K562 (cell line): ENCODE measurements around the gene M6PR. TPM values are rescaled to one million over a fixed set of nuclear protein-coding genes. Genes with fewer than 3 reads are reported as not detected.

ENCODE experiments used
- CREM ChIP-seq: IDR thresholded peaks from 2 replicates; pipeline ENCODE4 v1.6.1; 2014; ENCODE audit warnings: antibody characterized with exemption, low read depth
- HMG20A ChIP-seq: fragments of 450-650 bp; formaldehyde crosslinking; conservative IDR thresholded peaks from 2 replicates; pipeline ENCODE4 v1.4.0; 2020; ENCODE audit warnings: mild to moderate bottlenecking, mixed read lengths
- LCOR ChIP-seq: sonication (generic); formaldehyde crosslinking; IDR thresholded peaks from 2 replicates; pipeline ENCODE4 v1.8.0; 2022; ENCODE audit warnings: mild to moderate bottlenecking, missing genetic modification reagents
- PBX2 ChIP-seq, 2 experiments: IDR thresholded peaks in 1 of 2; conservative IDR thresholded peaks in 1 of 2; 2 replicates each; pipeline ENCODE4 v1.6.1; 2016; ENCODE audit warnings: low read depth in 2 of 2, mild to moderate bottlenecking in 1 of 2, missing compliant biosample characterization in 1 of 2, missing genetic modification characterization in 1 of 2, moderate library complexity in 1 of 2
- RERE ChIP-seq: sonication (generic); formaldehyde crosslinking; IDR thresholded peaks from 2 replicates; pipeline ENCODE4 v1.8.0; 2023; ENCODE audit warnings: missing genetic modification reagents, mild to moderate bottlenecking, borderline replicate concordance
- RNF2 ChIP-seq: sonication (generic); IDR thresholded peaks from 2 replicates; pipeline ENCODE4 v1.6.1; 2016
- SFPQ ChIP-seq: fragments of 200-400 bp; formaldehyde crosslinking; IDR thresholded peaks from 2 replicates; pipeline ENCODE4 v1.6.1; 2017; ENCODE audit warnings: mild to moderate bottlenecking, low read depth, low read length, moderate library complexity
- SIX5 ChIP-seq, 2 experiments: IDR thresholded peaks; 2 replicates each; pipeline ENCODE4 v1.6.1; 2011; ENCODE audit warnings: low read length in 2 of 2, borderline replicate concordance in 1 of 2, low read depth in 1 of 2, mild to moderate bottlenecking in 1 of 2, moderate library complexity in 1 of 2; ENCODE audit not compliant: insufficient read depth in 1 of 2
- ZNF511 ChIP-seq: sonication (generic); formaldehyde crosslinking; IDR thresholded peaks from 2 replicates; pipeline ENCODE4 v1.8.0; 2022; ENCODE audit warnings: mild to moderate bottlenecking, missing genetic modification reagents
- ZNF707 ChIP-seq: fragments of 250-450 bp; sonication (Bioruptor Pico); conservative IDR thresholded peaks from 2 replicates; pipeline ENCODE4 v1.8.0; 2022; ENCODE audit warnings: inconsistent platforms, mild to moderate bottlenecking, moderate library complexity
- ZNF764 ChIP-seq: fragments of 250-450 bp; sonication (Bioruptor Pico); IDR thresholded peaks from 2 replicates; pipeline ENCODE4 v1.4.0; 2020; ENCODE audit warnings: low read depth, mild to moderate bottlenecking, moderate library complexity
- ZNF780A ChIP-seq: fragments of 250-450 bp; sonication (Bioruptor Pico); IDR thresholded peaks from 2 replicates; pipeline ENCODE4 v1.5.0; 2021; ENCODE audit warnings: mild to moderate bottlenecking
- ZZZ3 ChIP-seq: fragments of 450-650 bp; IDR thresholded peaks from 2 replicates; pipeline ENCODE4 v1.6.1; 2016; ENCODE audit warnings: antibody characterized with exemption, mild to moderate bottlenecking, moderate library complexity
- polyA plus RNA-seq, 8 experiments: library from polyadenylated mRNA; depleted of rRNA in 4 of 8; stranded (reverse) in 5 of 8; unstranded in 3 of 8; fragments of >200 nt; fragmentation: Nextera tagmentation in 2 of 8; fragmentation: Illumina TruSeq in 1 of 8; extraction: Ambion mirVana in 2 of 8; extraction: Trizol in 1 of 8; gene quantifications; 2 replicates each; pipeline versions ENCODE4 v1.2.1 to v1.2.3, GENCODE V29; 2011 to 2014; ENCODE audit warnings: inconsistent platforms in 1 of 8, missing spikeins in 1 of 8
- total RNA-seq, 7 experiments: library from RNA; depleted of rRNA in 6 of 7; stranded (reverse); fragments of >200 nt in 6 of 7; fragmentation: Illumina TruSeq in 2 of 7; extraction: Trizol in 2 of 7; gene quantifications; 2 replicates each; pipeline versions ENCODE4 v1.2.1 to v1.2.3, GENCODE V29; 2011 to 2021; ENCODE audit warnings: low replicate concordance in 1 of 7

M6PR gene
- total and polyA plus RNA-seq, 9 of the 15 experiments (the other 6 are each of a cell fraction or from before 2014, with no cell fraction given): 78.6 to 159 (median 112) TPM

- TF ChIP-seq PBX2 (CRISPR knock-in tag; IDR thresholded peaks at IDR 0.05; ENCODE audit: low read depth) (no peak), PBX2 (tag; conservative IDR thresholded peaks at IDR 0.05; ENCODE audit: low read depth) (no peak), ZNF511 (CRISPR knock-in tag) (no peak), ZNF707 (CRISPR knock-in tag) (no peak), HMG20A (CRISPR knock-in tag) (no peak), RERE (CRISPR knock-in tag) (no peak), ZZZ3 (no peak), SFPQ (no peak), RNF2 (0 out of 2 replicates have a peak, but pooled peaks have one; percentile 64), ZNF780A (CRISPR knock-in tag) (no peak), LCOR (no peak; the same call in 1 of the 2 replicates), SIX5 (IDR thresholded peaks at IDR 0.05; ENCODE audit: borderline replicate concordance in 1 of 2, insufficient read depth in 1 of 2, low read depth in 1 of 2, low read length in 2 of 2) (peak; percentile 59 to 77; a peak in 3 of 4 replicates), ZNF764 (CRISPR knock-in tag) (no peak), CREM (peak; percentile 96)
Observed at GRCh38 chr12:8949342-8950220, at the start of gene M6PR (continued).
